SHP77 (cell line): ENCODE results near the gene S100A6.

Experiments used
- DNase-seq, 2 experiments: peaks; one replicate each; lab custom pipeline; 2025; lab: John Stamatoyannopoulos, UW

The S100A6 gene

DNA sequence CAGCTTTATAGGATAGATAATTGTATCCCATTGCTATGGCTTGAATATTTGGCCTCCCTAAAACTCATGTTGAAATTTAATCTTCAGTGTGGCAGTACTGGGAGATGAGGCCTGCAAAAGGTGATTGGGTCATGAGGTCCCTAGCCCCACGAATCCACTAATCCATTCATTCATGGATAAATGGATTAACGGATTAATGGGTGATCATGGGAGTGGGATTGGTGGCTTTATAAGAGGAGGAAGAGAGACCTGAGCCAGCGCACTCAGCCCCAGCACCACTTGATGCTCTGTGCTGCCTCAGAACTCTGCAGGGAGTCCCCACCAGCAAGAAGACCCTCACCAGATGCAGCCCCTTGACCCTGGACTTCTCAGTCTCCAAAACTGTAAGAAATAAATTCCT is 32.0 kb downstream of the S100A6 start:
- DNase-seq: no peak

DNA sequence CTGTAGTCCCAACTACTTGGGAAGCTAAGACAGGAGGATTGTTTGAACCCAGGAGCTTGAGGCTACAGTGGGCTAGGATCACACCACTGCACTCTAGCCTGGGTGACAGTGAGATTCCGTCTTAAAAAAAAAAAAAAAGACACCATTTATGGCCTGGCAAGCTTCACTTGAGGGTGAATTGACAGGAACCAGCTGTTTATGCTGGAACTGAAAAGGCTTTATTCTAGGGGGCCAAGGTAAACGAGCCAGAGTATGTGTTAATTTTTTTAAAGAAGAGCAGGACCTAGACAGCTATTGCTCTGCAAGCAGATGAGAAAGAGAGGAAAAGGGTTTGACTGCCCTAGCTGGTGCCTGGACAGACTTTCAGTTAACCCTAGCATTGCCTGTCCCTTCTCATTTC is 37.0 kb downstream of the S100A6 start:
- DNase-seq: no peak

- DNase-seq: no peak
Observed at GRCh38 chr1:153495536-153495935, 40.3 kb downstream of the S100A6 start.

DNA sequence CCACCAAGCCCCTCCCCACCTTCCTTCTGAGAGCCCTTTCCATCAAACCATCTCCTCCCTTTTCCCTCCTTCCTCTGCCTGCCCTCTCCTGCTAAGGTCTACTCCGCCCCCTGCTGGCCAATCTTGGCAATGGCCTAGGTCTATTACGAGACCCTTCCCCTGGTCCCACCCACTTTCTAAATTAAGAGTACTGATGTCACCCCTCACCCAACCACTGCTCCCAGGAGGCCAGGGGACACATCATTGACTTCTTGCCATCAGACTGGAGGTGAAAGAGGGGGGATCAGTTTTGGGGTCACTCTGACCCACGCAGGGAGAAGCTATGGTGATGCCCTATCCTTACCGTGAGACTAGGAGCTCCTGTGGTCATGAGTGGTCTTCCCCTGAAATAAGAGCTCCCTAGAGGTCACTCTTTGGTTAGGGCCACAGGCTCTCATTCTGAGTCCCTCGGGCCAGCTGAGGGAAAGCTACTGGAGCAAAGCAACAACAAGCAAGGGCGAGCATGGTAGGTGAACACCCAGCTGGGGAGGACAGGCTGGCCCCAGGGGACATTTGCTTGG is 40.7 kb downstream of the S100A6 start:
- peak; percentile 83 to 87 for DNase-seq

GRCh38 chr1:153493343-153493960 is 42.3 kb downstream of the S100A6 start:
- no peak for DNase-seq

DNA sequence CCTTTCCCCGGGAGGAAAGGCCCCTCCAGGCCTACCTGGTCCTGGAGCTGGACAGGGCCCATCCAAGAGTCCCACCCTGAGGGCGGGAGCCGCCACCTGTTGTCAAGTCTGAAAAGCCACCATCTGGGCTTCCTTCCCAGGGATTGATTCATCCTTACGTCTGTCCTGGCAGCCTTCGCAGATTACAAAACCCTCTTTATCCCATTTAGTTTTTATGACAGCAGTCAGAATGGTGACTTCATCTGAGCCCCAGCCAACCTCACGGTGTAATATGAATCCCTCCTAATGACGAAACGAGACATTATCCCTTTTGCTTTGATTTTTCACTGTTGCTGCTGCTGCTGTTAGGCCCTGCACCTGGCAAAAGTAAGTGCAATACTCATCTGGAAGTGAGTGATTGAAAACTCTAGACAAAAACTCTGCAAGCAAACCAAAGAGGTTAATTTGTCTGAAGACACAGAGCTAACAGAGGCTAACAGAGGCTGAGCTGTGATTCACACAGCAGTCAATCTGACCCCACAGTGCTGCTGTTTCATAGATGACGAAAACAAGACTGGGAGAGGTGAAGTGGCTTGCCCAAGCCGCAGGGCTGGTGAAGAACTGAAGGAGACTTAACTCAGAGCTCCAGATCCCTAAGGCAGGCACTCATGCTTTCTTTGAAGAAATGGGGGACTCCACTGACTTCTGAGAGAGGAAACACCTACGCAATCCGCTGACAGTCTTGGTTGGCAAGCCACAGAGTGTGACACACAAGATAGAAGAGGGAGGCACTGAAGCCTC is 45.3 kb downstream of the S100A6 start:
- peak; percentile 17 to 32 for DNase-seq

DNA sequence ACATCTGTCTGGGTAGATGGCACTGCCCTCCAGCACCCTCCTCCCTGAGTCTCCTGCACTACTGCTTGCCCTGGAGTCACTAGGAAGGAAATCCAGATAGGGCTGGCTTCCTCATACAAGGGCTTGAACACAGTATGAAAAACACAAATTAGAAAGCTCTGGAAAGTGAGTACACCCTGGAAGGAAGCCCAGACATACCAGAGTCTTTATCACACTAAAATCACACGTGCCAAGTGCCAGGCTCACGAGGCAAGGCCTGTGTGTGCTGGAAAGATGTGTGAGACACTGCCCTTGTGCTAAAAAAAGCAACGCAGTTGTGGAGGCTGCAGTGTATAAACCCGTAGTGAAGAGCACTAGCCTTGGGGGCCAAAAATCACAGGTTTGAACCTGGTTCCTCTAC is 47.1 kb downstream of the S100A6 start:
- DNase-seq: no peak

DNA sequence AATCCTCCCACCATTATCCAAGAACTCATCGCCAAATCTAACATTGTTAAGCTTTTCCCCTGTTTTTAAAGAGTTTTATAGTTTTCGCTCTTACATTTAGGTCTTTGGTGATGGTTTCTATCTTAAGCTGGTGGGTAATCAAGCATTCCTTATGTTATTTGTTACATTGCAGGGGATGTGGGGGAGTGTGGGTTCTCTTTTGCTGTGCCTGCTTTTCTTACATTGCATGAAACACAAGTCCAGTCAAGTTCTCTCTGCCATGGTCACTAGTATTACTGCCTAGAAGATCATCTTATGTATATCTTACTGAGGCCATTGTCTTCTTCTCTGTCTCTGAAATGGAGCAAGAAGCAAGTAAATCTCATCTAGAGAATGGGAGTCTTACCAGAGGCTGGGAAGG is 48.1 kb downstream of the S100A6 start:
- DNase-seq: no peak

DNA sequence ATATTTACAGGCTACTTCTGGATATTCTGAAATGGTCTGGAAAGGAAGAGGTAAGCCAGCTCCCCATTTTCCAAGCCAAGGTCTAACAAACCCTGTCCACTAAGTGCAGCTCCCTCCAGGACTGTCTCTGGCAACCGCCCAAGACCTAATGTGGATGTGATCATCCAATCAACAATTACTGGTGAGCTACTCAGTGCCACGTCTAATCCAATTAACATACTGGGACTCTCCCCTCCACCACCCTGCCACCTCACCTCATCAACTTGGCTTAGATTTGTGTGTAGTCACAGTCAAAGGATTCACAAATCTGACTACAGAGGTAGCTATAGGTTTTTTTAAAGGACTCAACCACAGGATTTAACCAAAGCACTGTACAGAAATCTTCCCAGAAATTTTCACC is 49.9 kb downstream of the S100A6 start:
- no peak for DNase-seq
